Measurements from ENCODE around the gene MAB21L4. TPM values are rescaled to one million over a fixed set of nuclear protein-coding genes. Genes with fewer than 3 reads are reported as not detected.

MAB21L4 gene
- polyA plus RNA-seq, 3 donors = 0.37 to 0.48 TPM; not detected in 1

Other genes starting within 250 kb of the MAB21L4 start
- gene AQP12B, start 213.3 kb downstream of the MAB21L4 start, polyA plus RNA-seq = 100 to 1,000 TPM in 1 of 3 donors, under 1 TPM in 1, not detected in 1; 0.03 to 159 TPM
- 100 to 1,000 TPM in 1 of 3 donors, not detected in 2; 105 TPM for gene AQP12A, start 204.3 kb downstream of the MAB21L4 start, polyA plus RNA-seq
- gene KIF1A, start 75.9 kb downstream of the MAB21L4 start, polyA plus RNA-seq = 10 to 100 TPM in 1 of 3 donors, under 1 TPM in 2; 0.11 to 18.6 (median 0.18) TPM
- gene AGXT, start 27.3 kb downstream of the MAB21L4 start, polyA plus RNA-seq = under 1 TPM; 0.34 to 0.80 (median 0.39) TPM
- 1 to 10 TPM in 1 of 3 donors, under 1 TPM in 2; 0.01 to 1.3 (median 0.02) TPM for gene CROCC2, start 10.2 kb upstream of the MAB21L4 start, polyA plus RNA-seq
- gene SNED1, start 102.5 kb upstream of the MAB21L4 start, polyA plus RNA-seq = 10 to 100 TPM in 2 of 3 donors, 1 to 10 TPM in 1; 3.3 to 18.1 (median 17.8) TPM
- 10 to 100 TPM; 23.5 to 34.8 (median 24.4) TPM for gene MTERF4, start 206.1 kb upstream of the MAB21L4 start, polyA plus RNA-seq

Measured in adipose tissue (tissue), 3 donors.